H1 (cell line): ENCODE measurements around the gene ZNF521. TPM values are rescaled to one million over a fixed set of nuclear protein-coding genes. Genes with fewer than 3 reads are reported as not detected.

Experiments
- ASH2L ChIP-seq: fragments of 200-600, 300-600 bp; sonication (generic); IDR thresholded peaks from one replicate; pipeline ENCODE4 v1.7.1; 2017; ENCODE audit warnings: low read length
- CTBP2 ChIP-seq: IDR thresholded peaks from 2 replicates; pipeline ENCODE4 v1.7.0; 2011; ENCODE audit warnings: borderline replicate concordance, mild to moderate bottlenecking, moderate library complexity, mixed read lengths, low read length; ENCODE audit not compliant: insufficient read depth, insufficient read length
- GTF2F1 ChIP-seq: IDR thresholded peaks from 2 replicates; pipeline ENCODE4 v1.6.1; 2012; ENCODE audit warnings: low read depth, low read length, improper control_type of control experiment, borderline replicate concordance
- KDM5A ChIP-seq: fragments of 200-600 bp; IDR thresholded peaks from 2 replicates; pipeline ENCODE4 v1.7.1; 2012; ENCODE audit warnings: mild to moderate bottlenecking, low read length, inconsistent platforms, mixed read lengths
- TAF1 ChIP-seq: IDR thresholded peaks from 2 replicates; pipeline ENCODE4 v1.6.1; 2011; ENCODE audit warnings: mild to moderate bottlenecking, low read depth, low read length
- polyA plus RNA-seq, 7 experiments: library from polyadenylated mRNA; depleted of rRNA in 3 of 7; stranded (reverse) in 5 of 7; unstranded in 2 of 7; fragments of >200 nt in 5 of 7; fragments of 200-250 nt in 2 of 7; gene quantifications; 1 replicate in 5 of 7; 2 replicates in 1 of 7; 4 replicates in 1 of 7; pipeline versions ENCODE4 v1.2.1 to v1.2.3, GENCODE V29; 2011 to 2013; ENCODE audit warnings: missing spikeins in 2 of 7, mixed read lengths in 2 of 7
- total RNA-seq: library from RNA; stranded (reverse); fragmentation: NEBNext Ultra II Directional; extraction: Animal tissue kit (Norgen Biotek cat#: 25700); gene quantifications from 2 replicates; pipeline ENCODE4 v1.2.1, GENCODE V29; 2021
- TF ChIP-seq, protein P1 (sequence below): IDR thresholded peaks from 2 replicates; pipeline ENCODE4 v1.6.1; 2012; ENCODE audit warnings: inconsistent platforms
- TF ChIP-seq, protein P2 (sequence below): fragments of 300-600 bp; sonication (generic); IDR thresholded peaks from 2 replicates; pipeline ENCODE4 v1.7.1; 2012; ENCODE audit warnings: low read length, moderate library complexity, mild to moderate bottlenecking, inconsistent platforms; ENCODE audit not compliant: insufficient replicate concordance

The ZNF521 gene
- total and polyA plus RNA-seq, 2 of the 8 experiments (the other 6 are each of a cell fraction or from before 2014, with no cell fraction given) = 9.5 to 15.8 TPM

DNA sequence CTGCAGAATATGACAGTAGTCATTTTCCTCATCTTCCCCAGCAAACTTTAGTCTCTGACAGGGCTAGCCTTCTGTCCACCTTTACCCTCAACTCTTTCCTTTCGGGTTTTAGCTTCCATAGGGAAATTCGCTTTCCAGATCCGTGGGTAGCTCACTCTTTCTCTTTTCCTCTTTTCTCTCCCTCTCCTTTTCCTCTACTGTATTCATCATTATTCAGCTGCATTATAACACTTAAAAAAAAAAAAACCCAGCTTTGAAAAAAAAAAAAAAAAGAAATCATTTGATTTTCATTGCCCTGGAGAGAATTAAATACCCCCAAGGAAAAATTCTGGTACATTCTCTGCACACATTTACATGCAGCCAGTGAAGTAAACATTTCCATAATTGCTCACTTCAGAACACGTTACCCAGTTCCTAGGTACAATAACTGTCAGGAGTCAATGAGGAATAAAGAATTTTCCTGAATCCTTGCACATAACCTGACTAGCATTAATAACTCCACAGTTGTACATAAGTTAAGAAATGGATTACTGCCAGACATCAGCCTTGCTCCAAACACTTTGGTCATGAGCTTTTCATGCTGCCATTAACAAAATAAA is 63.5 kb downstream of the ZNF521 start (continued):
- TF ChIP-seq, protein P1, sequence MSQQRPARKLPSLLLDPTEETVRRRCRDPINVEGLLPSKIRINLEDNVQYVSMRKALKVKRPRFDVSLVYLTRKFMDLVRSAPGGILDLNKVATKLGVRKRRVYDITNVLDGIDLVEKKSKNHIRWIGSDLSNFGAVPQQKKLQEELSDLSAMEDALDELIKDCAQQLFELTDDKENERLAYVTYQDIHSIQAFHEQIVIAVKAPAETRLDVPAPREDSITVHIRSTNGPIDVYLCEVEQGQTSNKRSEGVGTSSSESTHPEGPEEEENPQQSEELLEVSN = no peak
- TF ChIP-seq GTF2F1 (no peak), ASH2L (no peak), TAF1 (no peak), CTBP2 (no peak), KDM5A (no peak)
- TF ChIP-seq, protein P2, sequence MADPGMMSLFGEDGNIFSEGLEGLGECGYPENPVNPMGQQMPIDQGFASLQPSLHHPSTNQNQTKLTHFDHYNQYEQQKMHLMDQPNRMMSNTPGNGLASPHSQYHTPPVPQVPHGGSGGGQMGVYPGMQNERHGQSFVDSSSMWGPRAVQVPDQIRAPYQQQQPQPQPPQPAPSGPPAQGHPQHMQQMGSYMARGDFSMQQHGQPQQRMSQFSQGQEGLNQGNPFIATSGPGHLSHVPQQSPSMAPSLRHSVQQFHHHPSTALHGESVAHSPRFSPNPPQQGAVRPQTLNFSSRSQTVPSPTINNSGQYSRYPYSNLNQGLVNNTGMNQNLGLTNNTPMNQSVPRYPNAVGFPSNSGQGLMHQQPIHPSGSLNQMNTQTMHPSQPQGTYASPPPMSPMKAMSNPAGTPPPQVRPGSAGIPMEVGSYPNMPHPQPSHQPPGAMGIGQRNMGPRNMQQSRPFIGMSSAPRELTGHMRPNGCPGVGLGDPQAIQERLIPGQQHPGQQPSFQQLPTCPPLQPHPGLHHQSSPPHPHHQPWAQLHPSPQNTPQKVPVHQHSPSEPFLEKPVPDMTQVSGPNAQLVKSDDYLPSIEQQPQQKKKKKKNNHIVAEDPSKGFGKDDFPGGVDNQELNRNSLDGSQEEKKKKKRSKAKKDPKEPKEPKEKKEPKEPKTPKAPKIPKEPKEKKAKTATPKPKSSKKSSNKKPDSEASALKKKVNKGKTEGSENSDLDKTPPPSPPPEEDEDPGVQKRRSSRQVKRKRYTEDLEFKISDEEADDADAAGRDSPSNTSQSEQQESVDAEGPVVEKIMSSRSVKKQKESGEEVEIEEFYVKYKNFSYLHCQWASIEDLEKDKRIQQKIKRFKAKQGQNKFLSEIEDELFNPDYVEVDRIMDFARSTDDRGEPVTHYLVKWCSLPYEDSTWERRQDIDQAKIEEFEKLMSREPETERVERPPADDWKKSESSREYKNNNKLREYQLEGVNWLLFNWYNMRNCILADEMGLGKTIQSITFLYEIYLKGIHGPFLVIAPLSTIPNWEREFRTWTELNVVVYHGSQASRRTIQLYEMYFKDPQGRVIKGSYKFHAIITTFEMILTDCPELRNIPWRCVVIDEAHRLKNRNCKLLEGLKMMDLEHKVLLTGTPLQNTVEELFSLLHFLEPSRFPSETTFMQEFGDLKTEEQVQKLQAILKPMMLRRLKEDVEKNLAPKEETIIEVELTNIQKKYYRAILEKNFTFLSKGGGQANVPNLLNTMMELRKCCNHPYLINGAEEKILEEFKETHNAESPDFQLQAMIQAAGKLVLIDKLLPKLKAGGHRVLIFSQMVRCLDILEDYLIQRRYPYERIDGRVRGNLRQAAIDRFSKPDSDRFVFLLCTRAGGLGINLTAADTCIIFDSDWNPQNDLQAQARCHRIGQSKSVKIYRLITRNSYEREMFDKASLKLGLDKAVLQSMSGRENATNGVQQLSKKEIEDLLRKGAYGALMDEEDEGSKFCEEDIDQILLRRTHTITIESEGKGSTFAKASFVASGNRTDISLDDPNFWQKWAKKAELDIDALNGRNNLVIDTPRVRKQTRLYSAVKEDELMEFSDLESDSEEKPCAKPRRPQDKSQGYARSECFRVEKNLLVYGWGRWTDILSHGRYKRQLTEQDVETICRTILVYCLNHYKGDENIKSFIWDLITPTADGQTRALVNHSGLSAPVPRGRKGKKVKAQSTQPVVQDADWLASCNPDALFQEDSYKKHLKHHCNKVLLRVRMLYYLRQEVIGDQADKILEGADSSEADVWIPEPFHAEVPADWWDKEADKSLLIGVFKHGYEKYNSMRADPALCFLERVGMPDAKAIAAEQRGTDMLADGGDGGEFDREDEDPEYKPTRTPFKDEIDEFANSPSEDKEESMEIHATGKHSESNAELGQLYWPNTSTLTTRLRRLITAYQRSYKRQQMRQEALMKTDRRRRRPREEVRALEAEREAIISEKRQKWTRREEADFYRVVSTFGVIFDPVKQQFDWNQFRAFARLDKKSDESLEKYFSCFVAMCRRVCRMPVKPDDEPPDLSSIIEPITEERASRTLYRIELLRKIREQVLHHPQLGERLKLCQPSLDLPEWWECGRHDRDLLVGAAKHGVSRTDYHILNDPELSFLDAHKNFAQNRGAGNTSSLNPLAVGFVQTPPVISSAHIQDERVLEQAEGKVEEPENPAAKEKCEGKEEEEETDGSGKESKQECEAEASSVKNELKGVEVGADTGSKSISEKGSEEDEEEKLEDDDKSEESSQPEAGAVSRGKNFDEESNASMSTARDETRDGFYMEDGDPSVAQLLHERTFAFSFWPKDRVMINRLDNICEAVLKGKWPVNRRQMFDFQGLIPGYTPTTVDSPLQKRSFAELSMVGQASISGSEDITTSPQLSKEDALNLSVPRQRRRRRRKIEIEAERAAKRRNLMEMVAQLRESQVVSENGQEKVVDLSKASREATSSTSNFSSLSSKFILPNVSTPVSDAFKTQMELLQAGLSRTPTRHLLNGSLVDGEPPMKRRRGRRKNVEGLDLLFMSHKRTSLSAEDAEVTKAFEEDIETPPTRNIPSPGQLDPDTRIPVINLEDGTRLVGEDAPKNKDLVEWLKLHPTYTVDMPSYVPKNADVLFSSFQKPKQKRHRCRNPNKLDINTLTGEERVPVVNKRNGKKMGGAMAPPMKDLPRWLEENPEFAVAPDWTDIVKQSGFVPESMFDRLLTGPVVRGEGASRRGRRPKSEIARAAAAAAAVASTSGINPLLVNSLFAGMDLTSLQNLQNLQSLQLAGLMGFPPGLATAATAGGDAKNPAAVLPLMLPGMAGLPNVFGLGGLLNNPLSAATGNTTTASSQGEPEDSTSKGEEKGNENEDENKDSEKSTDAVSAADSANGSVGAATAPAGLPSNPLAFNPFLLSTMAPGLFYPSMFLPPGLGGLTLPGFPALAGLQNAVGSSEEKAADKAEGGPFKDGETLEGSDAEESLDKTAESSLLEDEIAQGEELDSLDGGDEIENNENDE = no peak
- TF ChIP-seq, all 59 proteins: peak for 0
